ENCODE data around the gene IQCC. TPM values are rescaled to one million over a fixed set of nuclear protein-coding genes. Genes with fewer than 3 reads are reported as not detected.

Gene IQCC
- total RNA-seq, 4 donors from 2014 or later: 0.88 to 8.3 (median 2.6) TPM

GRCh38 chr1:32249831-32250525, 44.5 kb downstream of the IQCC start:
- peak in 2 of 3 donors; percentile 96 for DNase-seq
- H3K27ac ChIP-seq: peak overlapping the region; percentile 83 to 94 (median 85)

GRCh38 chr1:32250893-32251716, 45.6 kb downstream of the IQCC start, which contains the start of gene LCK:
TSS of gene LCK (plus strand) at chr1:32251265. CDS start at chr1:32274330, 23,065 bp downstream.
- H3K27me3 ChIP-seq: no peaks in the 10 kb centered on the region
- DNase-seq: peak in 2 of 3 donors; percentile 76 to 87
- no peaks in the 10 kb centered on the region for H3K36me3 ChIP-seq
- TF ChIP-seq CTCF (IDR thresholded peaks at IDR 0.05) (no peak), POLR2A (IDR thresholded peaks at IDR 0.05) (peak in 1 of 2 donors; percentile 19)
- no peaks in the 10 kb centered on the region for H3K9me3 ChIP-seq
- peak within 1 kb of the TSS; percentile 83 to 94 (median 85) for H3K27ac ChIP-seq
- H3K4me3 ChIP-seq: peak within 1 kb of the TSS; percentile 27 to 50 (median 37)
- H3K4me1 ChIP-seq: peaks cover 0 to 53% (median 24%) of the 10 kb centered on the region in 4 donors

More at GRCh38 chr1:32249831-32250525, 44.5 kb downstream of the IQCC start:
- TF ChIP-seq POLR2A (IDR thresholded peaks at IDR 0.05) (no peak), CTCF (IDR thresholded peaks at IDR 0.05) (no peak)
- no peaks in the 10 kb centered on the region for H3K27me3 ChIP-seq
- no peaks in the 10 kb centered on the region for H3K36me3 ChIP-seq
- H3K9me3 ChIP-seq: no peaks in the 10 kb centered on the region
- peak overlapping the region in 1 of 4 donors; percentile 50 for H3K4me3 ChIP-seq
- peaks cover 0 to 53% (median 22%) of the 10 kb centered on the region in 4 donors for H3K4me1 ChIP-seq

GRCh38 chr1:32255072-32256071, 49.9 kb downstream of the IQCC start:
- no peaks in the 10 kb centered on the region for H3K9me3 ChIP-seq
- no peaks in the 10 kb centered on the region for H3K36me3 ChIP-seq
- peak overlapping the region in 3 of 4 donors; percentile 7 to 50 (median 27) for H3K4me3 ChIP-seq
- DNase-seq: peak in 2 of 3 donors; percentile 57 to 67
- no peaks in the 10 kb centered on the region for H3K27me3 ChIP-seq
- TF ChIP-seq CTCF (IDR thresholded peaks at IDR 0.05) (no peak), POLR2A (IDR thresholded peaks at IDR 0.05) (no peak)
- H3K27ac ChIP-seq: peak overlapping the region; percentile 20 to 94 (median 65)
- H3K4me1 ChIP-seq: peaks cover 0 to 28% (median 12%) of the 10 kb centered on the region in 4 donors

- H3K4me1 ChIP-seq: peaks cover 0 to 20% (median 6%) of the 10 kb centered on the region in 4 donors
- DNase-seq: no peak
- peak overlapping the region in 2 of 4 donors; percentile 7 to 12 for H3K4me3 ChIP-seq
- H3K36me3 ChIP-seq: no peaks in the 10 kb centered on the region
- no peaks in the 10 kb centered on the region for H3K9me3 ChIP-seq
- no peaks in the 10 kb centered on the region for H3K27me3 ChIP-seq
- peak overlapping the region in 3 of 4 donors; percentile 43 to 94 (median 87) for H3K27ac ChIP-seq
- TF ChIP-seq CTCF (IDR thresholded peaks at IDR 0.05) (no peak), POLR2A (IDR thresholded peaks at IDR 0.05) (no peak)
Measured at GRCh38 chr1:32256473-32257226, 51.2 kb downstream of the IQCC start.

Data from Peyer's patch (tissue), 4 donors.